ENCODE measurements around the gene SUZ12.
"Not testable (repeated sequence)": the region's sequence is repeated elsewhere in the genome, so short reads cannot be mapped to it uniquely, and the experiment has no call there.

Gene SUZ12

DNA sequence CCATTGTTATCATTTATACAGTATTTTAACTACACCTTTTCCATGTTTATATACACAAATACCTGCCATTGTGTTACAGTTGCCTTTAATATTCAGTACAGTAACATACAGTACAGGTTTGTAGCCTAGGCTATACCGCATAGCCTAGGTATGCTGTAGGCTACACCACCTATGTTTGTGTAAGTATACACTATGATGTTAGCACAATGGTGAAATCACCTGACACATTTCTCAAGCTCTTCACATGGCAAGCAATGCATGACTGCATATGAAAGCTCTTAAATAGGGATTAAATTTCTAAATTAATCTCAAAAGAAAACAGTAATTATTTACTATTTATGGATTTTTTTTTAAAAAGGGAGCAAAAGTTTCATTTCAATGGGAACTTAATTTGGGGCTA, 82.4 kb downstream of the SUZ12 start:
- H3K9me3 ChIP-seq (ENCODE audit: insufficient read depth, low read length) = no peaks in the 10 kb centered on the region
- no peaks in the 10 kb centered on the region for H3K36me3 ChIP-seq (ENCODE audit: low read length)
- no peak overlapping the region for H3K27ac ChIP-seq (ENCODE audit: low read depth, low read length)
- H3K27me3 ChIP-seq (ENCODE audit: low read length) = no peaks in the 10 kb centered on the region
- no peaks in the 10 kb centered on the region for H3K9me2 ChIP-seq (replicated peaks; ENCODE audit: insufficient read depth, low read length)
- TF ChIP-seq, protein P1, sequence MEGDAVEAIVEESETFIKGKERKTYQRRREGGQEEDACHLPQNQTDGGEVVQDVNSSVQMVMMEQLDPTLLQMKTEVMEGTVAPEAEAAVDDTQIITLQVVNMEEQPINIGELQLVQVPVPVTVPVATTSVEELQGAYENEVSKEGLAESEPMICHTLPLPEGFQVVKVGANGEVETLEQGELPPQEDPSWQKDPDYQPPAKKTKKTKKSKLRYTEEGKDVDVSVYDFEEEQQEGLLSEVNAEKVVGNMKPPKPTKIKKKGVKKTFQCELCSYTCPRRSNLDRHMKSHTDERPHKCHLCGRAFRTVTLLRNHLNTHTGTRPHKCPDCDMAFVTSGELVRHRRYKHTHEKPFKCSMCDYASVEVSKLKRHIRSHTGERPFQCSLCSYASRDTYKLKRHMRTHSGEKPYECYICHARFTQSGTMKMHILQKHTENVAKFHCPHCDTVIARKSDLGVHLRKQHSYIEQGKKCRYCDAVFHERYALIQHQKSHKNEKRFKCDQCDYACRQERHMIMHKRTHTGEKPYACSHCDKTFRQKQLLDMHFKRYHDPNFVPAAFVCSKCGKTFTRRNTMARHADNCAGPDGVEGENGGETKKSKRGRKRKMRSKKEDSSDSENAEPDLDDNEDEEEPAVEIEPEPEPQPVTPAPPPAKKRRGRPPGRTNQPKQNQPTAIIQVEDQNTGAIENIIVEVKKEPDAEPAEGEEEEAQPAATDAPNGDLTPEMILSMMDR (IDR thresholded peaks at IDR 0.05; ENCODE audit: insufficient read depth, low read length, poor library complexity, severe bottlenecking) = no peak
- TF ChIP-seq EZH2phosphoT487 (conservative IDR thresholded peaks at IDR 0.05; ENCODE audit: low read length) = no peak
- H3K79me2 ChIP-seq (ENCODE audit: insufficient read depth, low read length) = no peaks in the 10 kb centered on the region
- no peak overlapping the region for H3K4me2 ChIP-seq (ENCODE audit: low read depth, low read length, poor library complexity, severe bottlenecking)
- H2AFZ ChIP-seq (ENCODE audit: low read depth, low read length, severe bottlenecking) = no peak overlapping the region
- H3K9ac ChIP-seq (ENCODE audit: low read length) = no peak overlapping the region
- H3K4me3 ChIP-seq (ENCODE audit: insufficient read depth, low read length, poor library complexity, severe bottlenecking) = no peak overlapping the region
- no peaks in the 10 kb centered on the region for H4K20me1 ChIP-seq (ENCODE audit: low read depth, low read length)
- H3F3A ChIP-seq (ENCODE audit: insufficient read depth) = no peaks in the 10 kb centered on the region

DNA sequence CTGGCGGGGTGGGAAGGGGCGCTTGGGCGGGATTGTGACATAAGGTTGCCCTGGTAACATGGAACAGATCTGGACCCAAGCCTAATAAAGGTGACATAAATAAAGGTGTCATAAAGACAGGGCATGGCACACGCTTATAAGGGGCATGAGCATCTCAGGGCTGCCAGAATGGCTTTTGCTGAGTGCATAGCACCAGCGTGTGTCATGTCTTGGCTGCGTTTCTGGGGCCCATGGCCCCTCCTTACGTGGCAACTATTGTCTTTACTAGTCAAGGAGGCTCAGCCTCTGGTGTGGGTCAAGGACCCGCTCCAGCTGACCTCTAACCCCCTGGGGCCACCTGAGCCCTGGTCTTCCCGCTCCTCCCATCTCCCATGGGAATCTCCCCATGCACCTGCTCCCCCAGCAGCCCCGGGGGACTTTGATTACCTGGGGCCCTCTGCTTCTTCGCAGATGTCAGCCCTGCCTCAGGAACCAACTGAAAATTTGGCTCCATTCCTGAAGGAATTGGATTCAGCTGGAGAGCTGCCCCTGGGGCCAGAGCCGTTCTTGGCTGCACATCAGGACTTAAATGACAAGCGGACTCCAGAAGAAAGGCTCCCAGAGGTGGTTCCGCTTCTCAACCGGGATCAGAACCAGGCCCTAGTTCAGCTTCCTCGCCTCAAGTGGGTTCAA, 84.3 kb downstream of the SUZ12 start:
- Histone ChIP-seq H3K36me3 (ENCODE audit: low read length) (no peaks in the 10 kb centered on the region), H3K9ac (ENCODE audit: low read length) (no peak overlapping the region), H3K9me2 (replicated peaks; ENCODE audit: insufficient read depth, low read length) (no peaks in the 10 kb centered on the region), H3K4me3 (ENCODE audit: insufficient read depth, low read length, poor library complexity, severe bottlenecking) (no peak overlapping the region), H3K27ac (ENCODE audit: low read depth, low read length) (no peak overlapping the region), H3K27me3 (ENCODE audit: low read length) (no peaks in the 10 kb centered on the region), H3K79me2 (ENCODE audit: insufficient read depth, low read length) (no peaks in the 10 kb centered on the region), H4K20me1 (ENCODE audit: low read depth, low read length) (no peaks in the 10 kb centered on the region), H3K4me2 (ENCODE audit: low read depth, low read length, poor library complexity, severe bottlenecking) (no peak overlapping the region), H2AFZ (ENCODE audit: low read depth, low read length, severe bottlenecking) (no peak overlapping the region), H3F3A (ENCODE audit: insufficient read depth) (no peaks in the 10 kb centered on the region), H3K9me3 (ENCODE audit: insufficient read depth, low read length) (no peaks in the 10 kb centered on the region)
- TF ChIP-seq, protein P1 (IDR thresholded peaks at IDR 0.05; ENCODE audit: insufficient read depth, low read length, poor library complexity, severe bottlenecking) = no peak
- no peak for TF ChIP-seq EZH2phosphoT487 (conservative IDR thresholded peaks at IDR 0.05; ENCODE audit: low read length)

DNA sequence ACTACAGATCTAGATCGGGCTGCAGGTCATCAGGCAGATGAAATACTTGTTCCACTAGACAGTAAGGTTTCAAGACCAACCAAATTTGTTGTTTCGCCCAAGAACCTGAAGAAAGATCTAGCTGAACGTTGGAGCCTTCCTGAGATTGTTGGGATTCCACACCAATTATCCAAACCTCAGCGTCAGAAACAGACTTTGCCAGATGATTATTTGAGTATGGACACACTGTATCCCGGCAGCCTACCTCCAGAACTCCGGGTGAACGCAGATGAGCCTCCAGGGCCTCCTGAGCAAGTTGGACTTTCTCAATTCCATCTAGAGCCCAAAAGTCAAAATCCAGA, 84.8 kb downstream of the SUZ12 start:
- no peaks in the 10 kb centered on the region for H3K9me3 ChIP-seq (ENCODE audit: insufficient read depth, low read length)
- no peaks in the 10 kb centered on the region for H4K20me1 ChIP-seq (ENCODE audit: low read depth, low read length)
- no peaks in the 10 kb centered on the region for H3K27me3 ChIP-seq (ENCODE audit: low read length)
- TF ChIP-seq, protein P1 (IDR thresholded peaks at IDR 0.05; ENCODE audit: insufficient read depth, low read length, poor library complexity, severe bottlenecking) = no peak
- no peak for TF ChIP-seq EZH2phosphoT487 (conservative IDR thresholded peaks at IDR 0.05; ENCODE audit: low read length)
- no peak overlapping the region for H3K27ac ChIP-seq (ENCODE audit: low read depth, low read length)
- H3F3A ChIP-seq (ENCODE audit: insufficient read depth) = no peaks in the 10 kb centered on the region
- H3K9ac ChIP-seq (ENCODE audit: low read length) = no peak overlapping the region
- no peaks in the 10 kb centered on the region for H3K9me2 ChIP-seq (replicated peaks; ENCODE audit: insufficient read depth, low read length)
- H3K36me3 ChIP-seq (ENCODE audit: low read length) = no peaks in the 10 kb centered on the region
- no peak overlapping the region for H2AFZ ChIP-seq (ENCODE audit: low read depth, low read length, severe bottlenecking)
- no peaks in the 10 kb centered on the region for H3K79me2 ChIP-seq (ENCODE audit: insufficient read depth, low read length)
- no peak overlapping the region for H3K4me3 ChIP-seq (ENCODE audit: insufficient read depth, low read length, poor library complexity, severe bottlenecking)
- no peak overlapping the region for H3K4me2 ChIP-seq (ENCODE audit: low read depth, low read length, poor library complexity, severe bottlenecking)

DNA sequence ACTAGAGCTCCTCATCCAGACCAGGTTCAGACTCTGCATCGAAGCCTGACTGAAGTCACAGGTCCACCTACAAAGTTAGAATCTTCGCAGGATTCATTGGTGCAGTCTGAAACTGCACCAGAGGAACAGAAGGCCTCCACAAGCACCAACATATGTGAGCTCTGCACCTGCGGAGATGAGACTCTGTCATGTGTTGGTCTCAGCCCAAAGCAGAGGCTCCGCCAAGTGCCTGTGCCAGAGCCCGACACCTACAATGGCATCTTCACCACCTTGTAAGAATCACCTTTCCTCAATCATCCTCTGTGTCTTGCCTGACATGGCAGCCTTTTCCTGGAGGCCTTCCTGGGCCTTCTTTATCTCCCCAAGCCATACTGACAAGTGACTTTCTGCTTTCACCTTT, 85.7 kb downstream of the SUZ12 start:
- not testable (repeated sequence) for H3K4me3 ChIP-seq (ENCODE audit: insufficient read depth, low read length, poor library complexity, severe bottlenecking); H3K9me2 ChIP-seq (replicated peaks; ENCODE audit: insufficient read depth, low read length); H3K9me3 ChIP-seq (ENCODE audit: insufficient read depth, low read length); H3K27me3 ChIP-seq (ENCODE audit: low read length); H4K20me1 ChIP-seq (ENCODE audit: low read depth, low read length); H3F3A ChIP-seq (ENCODE audit: insufficient read depth); H3K27ac ChIP-seq (ENCODE audit: low read depth, low read length); H2AFZ ChIP-seq (ENCODE audit: low read depth, low read length, severe bottlenecking); H3K4me2 ChIP-seq (ENCODE audit: low read depth, low read length, poor library complexity, severe bottlenecking); H3K36me3 ChIP-seq (ENCODE audit: low read length); H3K79me2 ChIP-seq (ENCODE audit: insufficient read depth, low read length); H3K9ac ChIP-seq (ENCODE audit: low read length)

DNA sequence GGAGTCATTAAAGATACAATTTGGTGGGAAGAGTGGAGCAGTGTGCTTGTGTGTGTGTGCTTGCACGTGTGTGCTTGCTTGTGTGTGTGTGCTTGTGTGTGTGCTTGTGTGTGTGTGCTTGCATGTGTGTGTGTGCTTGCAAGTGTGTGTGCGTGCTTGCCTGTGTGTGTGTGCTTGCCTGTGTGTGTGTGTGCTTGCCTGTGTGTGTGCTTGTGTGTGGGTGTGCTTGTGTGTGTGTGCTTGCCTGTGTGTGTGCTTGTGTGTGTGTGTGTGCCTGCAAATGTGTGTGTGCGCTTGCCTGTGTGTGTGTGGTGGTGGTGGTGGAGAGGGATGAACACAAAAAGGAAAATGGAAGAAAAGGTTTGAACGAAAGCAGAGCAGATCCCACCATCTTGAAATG, 90.5 kb downstream of the SUZ12 start:
- H3F3A ChIP-seq (ENCODE audit: insufficient read depth); H3K9ac ChIP-seq (ENCODE audit: low read length); H3K36me3 ChIP-seq (ENCODE audit: low read length): not testable (repeated sequence)

More for the DNA sequence above, 90.5 kb downstream of the SUZ12 start:
- not testable (repeated sequence) for H3K4me2 ChIP-seq (ENCODE audit: low read depth, low read length, poor library complexity, severe bottlenecking); H3K9me2 ChIP-seq (replicated peaks; ENCODE audit: insufficient read depth, low read length); H3K27me3 ChIP-seq (ENCODE audit: low read length); H2AFZ ChIP-seq (ENCODE audit: low read depth, low read length, severe bottlenecking); H3K4me3 ChIP-seq (ENCODE audit: insufficient read depth, low read length, poor library complexity, severe bottlenecking); H3K27ac ChIP-seq (ENCODE audit: low read depth, low read length); H4K20me1 ChIP-seq (ENCODE audit: low read depth, low read length); H3K79me2 ChIP-seq (ENCODE audit: insufficient read depth, low read length); H3K9me3 ChIP-seq (ENCODE audit: insufficient read depth, low read length)

Measured in SU-DHL-6 (cell line).